VCaP (cell line): ENCODE measurements around the gene WDR37.

Experiments used
- H3K27ac ChIP-seq: fragments of 450-650 bp; 2 replicates; pipeline ENCODE4 v1.5.1; 2017
- TF ChIP-seq, protein P1 (sequence below): fragments of 450-650 bp; conservative IDR thresholded peaks from 2 replicates; pipeline ENCODE4 v1.5.1; 2017; ENCODE audit warnings: mild to moderate bottlenecking, moderate library complexity

WDR37 gene

GRCh38 chr10:1107004-1107403 is 50.8 kb downstream of the WDR37 start:
- TF ChIP-seq, protein P1, sequence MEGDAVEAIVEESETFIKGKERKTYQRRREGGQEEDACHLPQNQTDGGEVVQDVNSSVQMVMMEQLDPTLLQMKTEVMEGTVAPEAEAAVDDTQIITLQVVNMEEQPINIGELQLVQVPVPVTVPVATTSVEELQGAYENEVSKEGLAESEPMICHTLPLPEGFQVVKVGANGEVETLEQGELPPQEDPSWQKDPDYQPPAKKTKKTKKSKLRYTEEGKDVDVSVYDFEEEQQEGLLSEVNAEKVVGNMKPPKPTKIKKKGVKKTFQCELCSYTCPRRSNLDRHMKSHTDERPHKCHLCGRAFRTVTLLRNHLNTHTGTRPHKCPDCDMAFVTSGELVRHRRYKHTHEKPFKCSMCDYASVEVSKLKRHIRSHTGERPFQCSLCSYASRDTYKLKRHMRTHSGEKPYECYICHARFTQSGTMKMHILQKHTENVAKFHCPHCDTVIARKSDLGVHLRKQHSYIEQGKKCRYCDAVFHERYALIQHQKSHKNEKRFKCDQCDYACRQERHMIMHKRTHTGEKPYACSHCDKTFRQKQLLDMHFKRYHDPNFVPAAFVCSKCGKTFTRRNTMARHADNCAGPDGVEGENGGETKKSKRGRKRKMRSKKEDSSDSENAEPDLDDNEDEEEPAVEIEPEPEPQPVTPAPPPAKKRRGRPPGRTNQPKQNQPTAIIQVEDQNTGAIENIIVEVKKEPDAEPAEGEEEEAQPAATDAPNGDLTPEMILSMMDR, result no peak
- no peak overlapping the region for H3K27ac ChIP-seq

GRCh38 chr10:1107679-1108078 is 51.5 kb downstream of the WDR37 start:
- no peak overlapping the region; the same call in 1 of the 2 replicates for H3K27ac ChIP-seq
- TF ChIP-seq, protein P1, result no peak

DNA sequence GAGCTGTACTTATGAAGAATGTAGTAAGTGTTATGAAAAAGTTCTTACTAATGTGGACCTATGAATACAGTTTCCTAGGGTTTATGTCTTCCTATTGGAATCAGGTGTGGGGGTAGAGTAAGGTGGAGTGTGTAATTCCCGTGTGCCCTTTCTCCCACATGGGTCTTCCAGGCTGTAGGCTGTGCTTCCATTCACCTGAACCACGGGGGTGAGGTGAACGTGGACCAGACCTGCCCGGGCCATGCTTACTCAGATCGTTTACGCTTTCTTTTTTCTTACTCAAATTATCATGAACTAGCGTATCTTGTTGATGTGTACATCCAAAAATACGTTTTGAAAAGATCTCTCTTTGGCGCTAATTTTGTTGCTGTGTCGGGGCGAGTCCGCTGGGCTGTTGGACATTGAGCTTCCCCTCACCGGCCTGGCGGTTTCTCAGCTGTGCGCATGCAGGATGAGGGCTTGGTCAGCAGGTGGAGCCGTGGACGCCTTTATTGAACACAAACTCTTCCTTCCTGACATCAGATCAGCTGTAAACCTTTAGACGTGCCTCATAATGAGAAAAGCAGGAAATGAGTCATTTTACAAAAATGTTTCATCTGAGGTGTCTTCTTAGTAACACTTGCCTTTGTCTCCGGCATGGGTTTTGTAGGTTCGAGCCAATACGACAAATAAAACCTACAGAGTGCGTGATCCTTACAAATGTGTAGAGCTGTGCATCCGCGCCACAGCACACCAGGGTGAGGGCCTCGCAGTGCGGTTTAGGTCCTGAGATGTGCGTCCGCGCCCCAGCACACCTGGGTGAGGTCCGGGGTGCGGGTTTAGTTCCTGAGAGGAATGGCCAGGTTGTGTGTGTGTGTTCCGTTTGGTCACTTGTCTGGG is 53.8 kb downstream of the WDR37 start:
- TF ChIP-seq, protein P1, result peak; percentile 89
- H3K27ac ChIP-seq, result peak overlapping the region; percentile 80

- H3K27ac ChIP-seq, result peak overlapping the region; percentile 80
- TF ChIP-seq, protein P1, result no peak
Measured at GRCh38 chr10:1110674-1111119, 54.5 kb downstream of the WDR37 start.

- TF ChIP-seq, protein P1, result no peak
- H3K27ac ChIP-seq, result no peak overlapping the region
Measured at GRCh38 chr10:1114315-1114714, 58.1 kb downstream of the WDR37 start.

DNA sequence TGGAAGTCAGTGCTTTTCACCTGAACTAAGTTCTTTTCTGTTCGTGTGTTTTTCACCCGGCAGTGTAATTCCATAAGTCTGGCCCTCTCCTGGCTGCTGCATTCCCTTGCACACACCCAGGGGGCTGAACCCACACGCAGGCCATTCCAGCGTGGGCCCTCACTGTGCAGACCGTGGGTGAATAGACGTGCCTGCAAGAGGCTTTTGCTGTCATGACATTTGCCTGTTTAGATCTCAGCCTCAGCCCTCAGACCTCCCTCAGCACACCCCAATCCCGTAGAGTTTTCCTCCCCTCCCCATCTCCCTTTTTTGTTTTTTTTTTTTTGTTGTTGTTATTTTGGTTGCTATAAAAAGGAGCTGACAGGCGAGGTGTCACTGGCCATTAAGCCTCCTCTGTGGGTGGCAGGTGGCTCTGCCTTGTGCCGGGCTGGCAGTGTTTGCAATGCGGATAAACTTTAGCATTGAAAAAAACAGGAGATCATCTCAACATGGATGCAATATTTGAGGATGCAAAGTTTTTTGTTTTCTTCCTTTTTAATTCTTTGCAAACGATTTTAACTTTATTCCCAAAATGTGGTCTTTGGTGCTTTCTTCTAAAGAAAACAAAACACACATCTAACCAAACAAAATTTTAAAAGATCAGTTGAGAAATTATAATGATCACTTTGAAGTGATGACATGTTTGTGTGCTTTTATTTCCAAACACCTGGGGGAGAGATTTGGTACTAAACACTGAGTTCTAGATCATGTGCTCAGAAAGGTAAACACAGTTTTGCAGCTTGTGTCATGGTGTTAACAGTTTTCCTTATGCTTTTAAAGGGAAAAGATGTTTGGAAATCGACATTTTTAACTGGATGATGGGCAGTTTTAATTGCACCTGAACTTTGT is 58.8 kb downstream of the WDR37 start:
- no peak overlapping the region for H3K27ac ChIP-seq
- TF ChIP-seq, protein P1, result no peak

DNA sequence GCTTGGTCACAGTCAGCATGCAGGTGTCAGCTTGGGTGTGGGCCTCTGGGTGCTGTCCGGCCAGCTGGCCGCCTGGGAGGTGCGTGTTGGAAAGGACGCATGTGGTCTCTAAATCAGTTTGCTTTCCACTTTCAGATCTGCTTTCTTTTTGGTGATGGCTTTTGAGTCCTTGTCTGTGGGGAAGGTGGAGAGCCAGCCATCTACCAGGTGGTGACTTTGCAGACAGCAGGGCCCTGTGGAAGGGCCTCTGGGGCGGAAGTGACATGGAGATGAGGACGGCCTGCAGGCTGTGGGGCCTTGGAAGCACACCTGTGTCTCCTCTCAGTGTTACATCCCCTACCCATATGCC is 59.4 kb downstream of the WDR37 start:
- TF ChIP-seq, protein P1, result no peak
- no peak overlapping the region for H3K27ac ChIP-seq
